Sciatic nerve (tissue), 2 donors: Measurements from ENCODE around the gene PXMP4. TPM values are rescaled to one million over a fixed set of nuclear protein-coding genes. Genes with fewer than 3 reads are reported as not detected.
"Not testable (repeated sequence)": the region's sequence is repeated elsewhere in the genome, so short reads cannot be mapped to it uniquely, and the experiment has no call there.

Experiments used
- ATAC-seq: fragments of 200-7000 bp; cut with Tn5 transposase; one replicate; pipeline ENCODE4 v1.9.1; 2020; ENCODE audit warnings: mild to moderate bottlenecking, moderate library complexity
- DNase-seq: peaks from one replicate; pipeline ENCODE4 v3.0.0-alpha.2; 2020; ENCODE audit warnings: low spot score
- intact Hi-C: fragments of 100-400 bp; cut with DNase I; formaldehyde crosslinking; loops from one replicate; pipeline ENCODE4 v1.14.2; 2022
- total RNA-seq: library from RNA; stranded (reverse); fragmentation: NEBNext Ultra II Directional; extraction: Animal tissue kit (Norgen Biotek cat#: 25700); gene quantifications from one replicate; pipeline ENCODE4 v1.2.1, GENCODE V29; 2021
- donor health status: DM: no; HTN: no; CAD: no.
- donor health status: DM: no; HTN: no; CAD: no.

Gene PXMP4
- total RNA-seq, 1 donor from 2014 or later, result 9.3 TPM

- no peak for ATAC-seq
- no peak for DNase-seq
- intact Hi-C loops, result no loop called here
These were observed 10.1 kb downstream of the PXMP4 start for GRCh38 chr20:33709905-33710541.

DNA sequence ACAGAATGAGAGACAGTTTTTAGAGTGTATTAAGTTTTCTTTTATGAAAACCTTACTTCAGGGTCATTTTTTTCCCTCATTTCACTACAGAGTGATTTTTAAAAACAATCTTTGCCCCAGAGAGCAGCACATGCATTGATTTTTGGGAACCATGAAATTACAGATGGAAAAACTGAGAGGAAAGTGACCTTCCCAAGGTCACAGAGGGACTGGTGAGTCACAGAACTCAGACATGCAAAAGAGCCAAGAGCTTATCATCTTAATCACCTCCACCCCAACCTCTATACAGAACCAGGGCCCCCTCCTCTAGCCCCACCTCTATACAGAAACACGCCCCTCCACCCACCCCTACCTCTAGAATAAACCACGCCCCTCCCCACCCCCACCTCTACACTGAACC lies 10.7 kb downstream of the PXMP4 start:
- intact Hi-C loops, result no loop called here
- ATAC-seq, result no peak
- DNase-seq, result no peak

DNA sequence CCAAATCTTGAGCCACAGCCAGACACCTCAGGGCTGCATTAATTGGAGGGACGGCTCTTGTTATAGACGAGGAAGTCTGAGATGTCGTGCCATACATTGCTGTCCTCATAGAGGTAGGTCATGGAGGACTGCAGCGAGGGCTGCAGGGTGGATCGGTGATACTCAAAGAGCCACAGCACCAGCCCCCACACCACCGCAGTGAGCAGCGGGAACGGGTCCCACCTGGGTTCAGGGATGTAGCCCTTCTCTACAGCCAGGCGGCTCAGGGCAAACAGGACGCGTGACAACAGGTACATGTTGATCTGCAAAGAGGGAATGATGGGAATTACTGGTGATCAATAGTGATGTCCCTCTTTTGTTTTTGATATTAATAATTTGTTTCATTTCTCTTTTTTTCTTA lies 12.4 kb downstream of the PXMP4 start:
- ATAC-seq (no peak), DNase-seq (no peak)
- intact Hi-C loops, result no loop called here

GRCh38 chr20:33704197-33704924 lies 15.7 kb downstream of the PXMP4 start:
- DNase-seq (no peak), ATAC-seq (no peak)
- intact Hi-C loops, result no loop called here

- ATAC-seq, result no peak
- DNase-seq, result no peak
- intact Hi-C loops, result no loop called here
These were observed 16.5 kb downstream of the PXMP4 start for GRCh38 chr20:33703498-33704137.

- intact Hi-C loops, result no loop called here
- DNase-seq, result no peak
- no peak for ATAC-seq
These were observed 17.2 kb downstream of the PXMP4 start for GRCh38 chr20:33702861-33703260.

DNA sequence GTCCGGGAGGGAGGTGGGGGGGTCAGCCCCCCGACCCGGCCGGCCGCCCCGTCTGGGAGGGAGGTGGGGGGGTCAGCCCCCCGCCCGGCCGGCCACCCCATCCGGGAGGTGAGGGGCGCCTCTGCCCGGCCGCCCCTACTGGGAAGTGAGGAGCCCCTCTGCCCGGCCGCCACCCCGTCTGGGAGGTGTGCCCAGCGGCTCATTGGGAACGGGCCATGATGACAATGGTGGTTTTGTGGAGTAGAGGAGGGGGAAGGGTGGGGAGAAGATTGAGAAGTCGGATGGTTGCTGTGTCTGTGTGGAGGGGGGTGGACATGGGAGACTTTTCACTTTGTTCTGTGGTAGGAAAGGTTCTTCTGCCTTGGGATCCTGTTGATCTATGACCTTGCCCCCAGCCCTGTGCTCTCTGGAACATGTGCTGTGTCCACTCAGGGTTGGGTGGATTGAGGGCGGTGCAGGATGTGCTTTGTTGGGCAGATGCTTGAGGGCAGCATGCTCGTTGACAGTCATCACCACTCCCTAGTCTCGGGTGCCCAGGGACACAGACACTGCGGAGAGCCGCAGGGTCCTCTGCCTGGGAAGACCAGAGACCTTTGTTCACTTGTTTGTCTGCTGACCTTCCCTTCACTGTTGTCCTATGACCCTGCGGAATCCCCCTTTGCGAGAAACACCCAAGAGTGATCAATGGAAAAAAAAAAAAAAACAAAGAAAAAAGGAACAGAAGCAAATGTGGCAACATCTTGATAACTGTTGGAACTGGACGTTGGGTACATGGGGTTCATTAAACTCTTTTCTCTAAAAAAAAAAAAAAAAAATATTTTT lies 18.3 kb downstream of the PXMP4 start:
- intact Hi-C loops, result no loop called here
- DNase-seq (no peak), ATAC-seq (no peak)

DNA sequence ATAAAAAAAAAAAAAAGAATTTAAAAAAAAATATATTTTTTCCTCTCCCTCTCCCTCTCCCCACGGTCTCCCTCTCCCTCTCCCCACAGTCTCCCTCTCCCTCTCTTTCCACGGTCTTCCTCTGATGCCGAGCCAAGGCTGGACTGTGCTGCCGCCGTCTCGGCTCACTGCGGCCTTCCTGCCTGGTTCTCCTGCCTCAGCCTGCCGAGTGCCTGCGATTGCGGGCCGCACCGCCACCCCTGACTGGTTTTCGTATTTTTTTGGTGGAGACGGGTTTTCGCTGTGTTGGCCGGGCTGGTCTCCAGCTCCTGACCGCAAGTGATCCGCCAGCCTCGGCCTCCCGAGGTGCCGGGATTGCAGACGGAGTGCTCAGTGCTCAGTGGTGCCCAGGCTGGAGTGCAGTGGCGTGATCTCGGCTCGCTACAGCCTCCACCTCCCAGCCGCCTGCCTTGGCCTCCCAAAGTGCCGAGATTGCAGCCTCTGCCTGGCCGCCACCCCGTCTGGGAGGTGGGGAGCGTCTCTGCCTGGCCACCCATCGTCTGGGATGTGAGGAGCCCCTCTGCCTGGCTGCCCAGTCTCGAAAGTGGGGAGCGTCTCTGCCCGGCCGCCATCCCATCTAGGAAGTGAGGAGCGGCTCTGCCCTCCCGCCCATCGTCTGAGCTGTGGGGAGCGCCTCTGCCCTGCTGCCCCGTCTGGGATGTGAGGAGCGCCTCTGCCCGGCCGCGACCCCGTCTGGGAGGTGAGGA lies 19.2 kb downstream of the PXMP4 start:
- DNase-seq, ATAC-seq, intact Hi-C loops: not testable (repeated sequence)

GRCh38 chr20:33698966-33699365 lies 21.1 kb downstream of the PXMP4 start:
- ATAC-seq, intact Hi-C loops, DNase-seq: not testable (repeated sequence)

DNA sequence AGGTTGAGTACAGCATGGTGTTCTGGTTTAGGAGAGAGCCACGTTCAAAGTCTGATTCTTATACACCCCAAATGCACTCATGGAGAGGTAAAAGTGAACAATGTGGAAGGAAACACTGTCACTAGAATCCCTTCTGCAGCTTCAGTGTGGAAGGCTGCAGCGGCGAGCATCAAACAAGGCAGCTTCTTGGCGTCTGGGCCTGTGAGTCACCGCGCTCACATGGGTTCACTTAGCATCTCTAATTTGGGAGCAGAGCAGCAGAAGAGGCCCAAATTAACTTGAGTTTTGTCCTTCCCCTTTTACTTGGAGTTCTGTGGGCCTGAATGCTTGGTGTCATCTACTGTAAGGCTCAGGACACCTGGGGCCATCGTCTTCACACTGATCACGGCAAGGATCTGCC lies 23.0 kb downstream of the PXMP4 start:
- intact Hi-C loops, result no loop called here
- ATAC-seq (peak; percentile 81), DNase-seq (no peak)

DNA sequence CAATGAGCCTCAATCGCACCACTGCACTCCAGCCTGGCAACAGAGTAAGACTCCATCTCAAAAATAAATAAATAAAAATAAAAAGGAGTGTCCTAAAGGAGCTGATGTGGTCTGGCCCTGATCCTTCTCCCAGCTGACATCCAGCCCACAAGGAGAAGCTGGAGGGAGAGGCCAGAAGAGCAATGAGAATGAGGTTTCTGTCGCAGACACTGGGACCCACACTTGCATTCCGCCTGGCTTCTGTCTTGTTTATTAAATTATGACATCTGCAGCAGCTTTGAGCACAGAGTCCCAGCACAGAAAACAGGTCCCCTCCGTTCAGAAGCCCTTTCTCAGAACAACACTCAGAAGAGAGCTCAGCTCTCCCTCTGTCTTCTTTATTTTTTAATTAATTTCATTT lies 23.7 kb downstream of the PXMP4 start:
- no peak for DNase-seq
- intact Hi-C loops, result no loop called here
- ATAC-seq, result no peak

DNA sequence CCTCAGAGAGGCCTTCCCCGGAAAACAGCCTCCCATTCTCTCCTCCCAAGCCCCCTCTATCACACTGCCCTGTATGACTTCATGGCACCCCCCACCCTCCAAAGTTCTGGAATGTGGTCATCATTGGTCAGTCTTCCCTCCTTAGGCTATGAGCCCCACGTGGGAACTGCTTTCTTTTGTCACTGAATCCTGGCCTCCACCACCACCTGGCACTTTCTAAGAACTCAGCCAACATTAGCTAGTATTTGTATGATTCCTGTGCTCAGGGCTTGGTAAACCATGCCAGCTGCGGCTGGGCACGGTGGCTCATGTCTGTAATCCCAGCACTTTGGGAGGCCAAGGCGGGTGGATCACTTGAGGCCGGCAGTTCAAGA lies 25.5 kb downstream of the PXMP4 start:
- no peak for ATAC-seq
- intact Hi-C loops, result no loop called here

GRCh38 chr20:33693741-33694638 lies 26.1 kb downstream of the PXMP4 start:
- DNase-seq (no peak), ATAC-seq (peak; percentile 80)
- intact Hi-C loops, result no loop called here

More for the DNA sequence above, 25.5 kb downstream of the PXMP4 start:
- DNase-seq, result no peak

DNA sequence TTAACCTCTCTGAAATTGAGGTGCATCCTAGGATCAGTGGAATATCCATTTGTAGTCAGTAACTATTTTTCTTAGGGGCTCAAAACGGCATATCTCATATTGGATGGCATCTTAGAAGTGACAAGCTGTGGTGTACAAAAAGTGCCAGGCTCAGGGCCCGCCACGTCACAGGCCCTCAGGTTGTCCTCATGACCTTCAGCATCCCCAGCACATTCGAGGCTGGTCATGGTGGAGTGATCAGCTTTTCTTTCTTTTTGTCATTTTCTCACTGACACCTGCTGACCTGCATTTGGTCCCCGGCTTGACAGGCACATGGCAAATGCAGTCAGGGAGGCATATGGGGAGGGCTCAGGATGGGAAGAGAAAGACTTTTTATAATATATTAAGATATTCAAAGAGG lies 26.8 kb downstream of the PXMP4 start:
- no peak for DNase-seq
- no peak for ATAC-seq
- intact Hi-C loops, result no loop called here

GRCh38 chr20:33689973-33690372 lies 30.1 kb downstream of the PXMP4 start:
- no peak for ATAC-seq
- intact Hi-C loops, result loop anchor here (10.0 kb wide), 1 partner anchor 45 kb away; the partner anchor contains the start of gene ZNF341
- DNase-seq, result no peak

DNA sequence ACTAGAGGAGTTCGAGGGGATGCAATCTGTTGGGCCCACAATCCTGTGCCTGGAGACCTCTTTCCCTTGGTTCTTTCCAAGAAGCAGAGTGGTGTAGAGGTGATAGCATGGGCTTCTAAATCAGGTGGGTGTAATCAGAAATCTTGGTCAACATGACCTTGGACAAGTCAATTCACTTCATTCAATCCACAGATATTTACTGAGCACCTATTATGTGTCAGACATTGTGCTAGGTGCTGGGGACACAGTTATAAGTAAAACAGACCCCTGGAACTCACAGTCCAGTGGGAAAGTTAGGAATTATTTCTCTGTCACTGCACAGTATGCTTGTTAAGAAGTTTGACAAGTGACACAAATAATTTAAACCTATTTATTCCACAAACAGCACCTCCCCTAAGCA lies 30.6 kb downstream of the PXMP4 start:
- ATAC-seq, result no peak
- no peak for DNase-seq
- intact Hi-C loops, result loop anchor here (10.0 kb wide), 1 partner anchor 45 kb away; the partner anchor contains the start of gene ZNF341

DNA sequence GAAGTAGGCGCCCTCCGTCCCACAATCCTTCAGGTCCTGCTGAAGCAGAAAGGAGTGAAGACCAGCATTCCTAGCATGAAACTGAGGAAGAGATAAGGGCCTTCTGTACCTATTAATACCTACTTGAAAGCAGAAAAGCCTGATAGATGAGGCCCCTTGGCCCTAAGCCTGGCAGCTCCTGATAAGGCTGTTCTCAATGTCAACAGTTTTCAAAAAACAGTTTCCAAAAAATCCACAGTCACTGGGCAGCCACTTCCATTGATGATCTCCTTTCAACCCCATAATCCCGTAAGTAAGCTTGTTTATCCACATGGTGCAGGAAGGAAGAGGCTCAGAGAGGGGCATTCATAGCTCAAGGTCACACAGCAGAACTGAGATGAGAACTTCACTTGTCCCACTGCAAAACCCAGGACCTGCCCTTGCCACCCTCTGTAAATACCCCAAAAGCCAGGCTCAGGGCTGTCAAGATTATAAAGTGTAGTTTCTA lies 31.1 kb downstream of the PXMP4 start:
- intact Hi-C loops, result loop anchor here (10.0 kb wide), 1 partner anchor 46 kb away; the partner anchor contains the start of gene ZNF341
- no peak for DNase-seq
- ATAC-seq, result no peak
